ENCODE measurements around the gene MTG1.

Gene MTG1

DNA sequence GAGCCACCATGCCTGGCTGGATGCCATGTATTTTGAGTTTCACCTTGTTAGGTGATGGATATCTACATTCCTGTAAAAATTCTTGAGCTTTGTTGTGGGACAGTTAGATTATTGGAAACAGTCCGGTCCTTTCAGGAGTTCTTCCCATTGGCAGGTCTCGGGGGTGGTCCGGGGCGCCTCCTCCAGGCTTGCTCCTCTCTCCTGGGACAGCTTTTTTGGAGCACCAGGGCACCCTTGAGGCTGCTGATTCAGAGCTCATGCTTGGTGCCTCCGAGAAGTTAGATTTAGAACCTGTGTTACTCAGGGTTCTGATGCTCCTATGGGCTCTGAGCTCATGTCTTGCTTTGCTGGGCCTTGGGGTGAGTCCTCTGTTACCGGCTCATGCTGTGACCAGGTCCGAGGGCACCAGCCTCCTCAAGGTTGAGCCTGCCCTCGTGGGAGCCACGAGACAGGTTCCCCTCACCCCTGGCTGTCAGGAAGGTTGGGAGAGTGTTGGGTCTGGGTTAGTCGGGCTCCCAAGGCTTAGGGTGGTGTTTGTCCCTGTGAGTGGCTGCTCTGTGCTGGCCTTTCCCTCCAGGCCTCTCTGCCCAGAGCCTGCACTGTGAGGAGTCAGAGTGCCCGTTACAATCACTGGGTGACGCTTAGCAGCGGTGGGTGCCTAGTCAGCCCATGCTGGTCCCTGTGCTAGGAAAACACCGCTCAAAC is 24.5 kb downstream of the MTG1 start:
- no peak overlapping the region for H3K27ac ChIP-seq
- ChIA-PET CTCF (interaction anchor here (1.9 kb wide), 1 partner anchor 89 kb away, joined by 8 read pairs; no protein-coding TSS in a partner anchor), POLR2A (ENCODE audit: low non-redundant PET) (no interaction called here)
- DNase-seq (ENCODE audit: low spot score) = no peak
- TF ChIP-seq, protein P1, sequence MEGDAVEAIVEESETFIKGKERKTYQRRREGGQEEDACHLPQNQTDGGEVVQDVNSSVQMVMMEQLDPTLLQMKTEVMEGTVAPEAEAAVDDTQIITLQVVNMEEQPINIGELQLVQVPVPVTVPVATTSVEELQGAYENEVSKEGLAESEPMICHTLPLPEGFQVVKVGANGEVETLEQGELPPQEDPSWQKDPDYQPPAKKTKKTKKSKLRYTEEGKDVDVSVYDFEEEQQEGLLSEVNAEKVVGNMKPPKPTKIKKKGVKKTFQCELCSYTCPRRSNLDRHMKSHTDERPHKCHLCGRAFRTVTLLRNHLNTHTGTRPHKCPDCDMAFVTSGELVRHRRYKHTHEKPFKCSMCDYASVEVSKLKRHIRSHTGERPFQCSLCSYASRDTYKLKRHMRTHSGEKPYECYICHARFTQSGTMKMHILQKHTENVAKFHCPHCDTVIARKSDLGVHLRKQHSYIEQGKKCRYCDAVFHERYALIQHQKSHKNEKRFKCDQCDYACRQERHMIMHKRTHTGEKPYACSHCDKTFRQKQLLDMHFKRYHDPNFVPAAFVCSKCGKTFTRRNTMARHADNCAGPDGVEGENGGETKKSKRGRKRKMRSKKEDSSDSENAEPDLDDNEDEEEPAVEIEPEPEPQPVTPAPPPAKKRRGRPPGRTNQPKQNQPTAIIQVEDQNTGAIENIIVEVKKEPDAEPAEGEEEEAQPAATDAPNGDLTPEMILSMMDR (conservative IDR thresholded peaks at IDR 0.05; ENCODE audit: low read depth) = no peak

DNA sequence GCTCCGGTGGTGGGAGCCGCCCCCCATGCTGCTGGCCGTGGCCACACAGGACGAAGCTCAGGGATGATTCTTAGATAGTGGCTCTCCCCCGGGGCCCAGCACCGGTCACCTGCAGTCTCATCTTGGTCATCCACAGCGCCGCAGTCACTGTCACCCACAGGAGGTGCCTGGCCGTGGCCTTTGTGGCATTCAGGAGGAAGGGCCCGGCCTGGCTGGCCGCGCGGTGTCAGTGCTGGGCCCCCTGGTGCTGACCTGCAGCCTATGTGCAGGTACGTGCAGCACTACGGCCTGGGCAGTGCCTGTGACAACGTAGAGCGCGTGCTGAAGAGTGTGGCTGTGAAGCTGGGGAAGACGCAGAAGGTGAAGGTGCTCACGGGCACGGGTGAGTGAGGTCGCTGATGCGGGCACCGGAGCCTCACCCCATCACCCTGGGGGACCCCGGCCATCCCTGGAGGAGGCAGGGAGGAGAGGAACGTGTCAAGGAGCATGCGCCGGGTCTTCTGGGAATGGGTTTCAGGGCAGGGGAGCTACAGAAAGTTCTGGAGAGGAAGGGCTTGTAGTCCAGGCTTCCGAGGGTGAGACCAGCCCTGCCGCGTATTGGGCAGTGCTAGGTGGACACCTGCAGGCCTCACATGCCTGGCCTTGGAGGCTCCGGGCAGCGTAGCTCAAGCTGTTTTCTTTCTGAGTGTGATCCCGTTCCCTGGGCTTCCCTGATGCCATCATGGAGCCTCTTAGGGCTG is 25.4 kb downstream of the MTG1 start:
- TF ChIP-seq, protein P1 (conservative IDR thresholded peaks at IDR 0.05; ENCODE audit: low read depth) = no peak

DNA sequence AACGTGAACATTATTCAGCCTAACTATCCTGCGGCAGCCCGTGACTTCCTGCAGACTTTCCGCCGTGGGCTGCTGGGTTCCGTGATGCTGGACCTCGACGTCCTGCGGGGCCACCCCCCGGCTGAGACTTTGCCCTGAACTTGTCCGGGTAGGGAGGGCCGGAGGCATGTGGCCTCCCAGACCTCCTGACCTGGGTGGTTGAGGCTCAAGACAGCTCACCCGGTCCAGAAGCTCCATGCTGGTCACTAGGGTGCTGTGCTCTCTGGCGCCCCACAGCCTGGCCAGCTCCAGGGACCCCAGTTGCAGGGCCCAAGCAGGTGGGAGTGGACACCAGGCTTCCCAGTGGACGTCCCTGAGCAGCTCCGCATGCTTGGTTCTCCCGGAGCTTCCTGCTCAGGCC is 26.1 kb downstream of the MTG1 start:
- TF ChIP-seq, protein P1 (conservative IDR thresholded peaks at IDR 0.05; ENCODE audit: low read depth) = no peak
- CTCF ChIA-PET = interaction anchor here (0.6 to 1.9 kb wide), 2 partner anchors 90 to 183 kb away, joined by 3 to 8 read pairs; no protein-coding TSS in a partner anchor
- no peak for DNase-seq (ENCODE audit: low spot score)
- 0 out of 2 replicates have a peak overlapping the region, but pooled peaks have one; percentile 4 for H3K27ac ChIP-seq
- POLR2A ChIA-PET (ENCODE audit: low non-redundant PET) = no interaction called here

More for the DNA sequence above, 25.4 kb downstream of the MTG1 start:
- ChIA-PET CTCF (interaction anchor here (1.9 kb wide), 1 partner anchor 90 kb away, joined by 8 read pairs; no protein-coding TSS in a partner anchor), POLR2A (ENCODE audit: low non-redundant PET) (no interaction called here)
- H3K27ac ChIP-seq = 0 out of 2 replicates have a peak overlapping the region, but pooled peaks have one; percentile 4
- no peak for DNase-seq (ENCODE audit: low spot score)

DNA sequence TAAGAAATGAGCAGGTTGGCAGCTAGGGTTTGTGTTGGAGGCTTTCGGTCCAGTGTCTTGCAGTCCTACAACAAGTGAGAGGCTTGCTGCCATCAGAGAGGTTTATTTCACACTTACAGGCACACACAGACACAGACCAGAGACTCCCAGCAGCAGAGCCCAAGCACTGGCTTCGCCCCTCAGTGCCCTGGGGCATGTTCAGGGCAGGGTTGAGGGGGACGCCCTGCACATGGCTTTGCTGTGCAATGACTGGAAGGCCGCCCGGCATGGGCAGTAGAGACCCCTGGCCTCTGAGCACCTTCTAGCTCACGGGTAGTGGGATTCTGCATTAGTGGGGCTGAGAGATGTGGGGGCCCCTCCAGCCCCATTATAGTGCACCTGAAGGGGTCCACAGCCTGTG is 26.6 kb downstream of the MTG1 start:
- ChIA-PET CTCF (interaction anchor here (0.6 kb wide), 1 partner anchor 184 kb away, joined by 3 read pairs; no protein-coding TSS in a partner anchor), POLR2A (ENCODE audit: low non-redundant PET) (no interaction called here)
- TF ChIP-seq, protein P1 (conservative IDR thresholded peaks at IDR 0.05; ENCODE audit: low read depth) = no peak
- no peak overlapping the region for H3K27ac ChIP-seq
- no peak for DNase-seq (ENCODE audit: low spot score)

DNA sequence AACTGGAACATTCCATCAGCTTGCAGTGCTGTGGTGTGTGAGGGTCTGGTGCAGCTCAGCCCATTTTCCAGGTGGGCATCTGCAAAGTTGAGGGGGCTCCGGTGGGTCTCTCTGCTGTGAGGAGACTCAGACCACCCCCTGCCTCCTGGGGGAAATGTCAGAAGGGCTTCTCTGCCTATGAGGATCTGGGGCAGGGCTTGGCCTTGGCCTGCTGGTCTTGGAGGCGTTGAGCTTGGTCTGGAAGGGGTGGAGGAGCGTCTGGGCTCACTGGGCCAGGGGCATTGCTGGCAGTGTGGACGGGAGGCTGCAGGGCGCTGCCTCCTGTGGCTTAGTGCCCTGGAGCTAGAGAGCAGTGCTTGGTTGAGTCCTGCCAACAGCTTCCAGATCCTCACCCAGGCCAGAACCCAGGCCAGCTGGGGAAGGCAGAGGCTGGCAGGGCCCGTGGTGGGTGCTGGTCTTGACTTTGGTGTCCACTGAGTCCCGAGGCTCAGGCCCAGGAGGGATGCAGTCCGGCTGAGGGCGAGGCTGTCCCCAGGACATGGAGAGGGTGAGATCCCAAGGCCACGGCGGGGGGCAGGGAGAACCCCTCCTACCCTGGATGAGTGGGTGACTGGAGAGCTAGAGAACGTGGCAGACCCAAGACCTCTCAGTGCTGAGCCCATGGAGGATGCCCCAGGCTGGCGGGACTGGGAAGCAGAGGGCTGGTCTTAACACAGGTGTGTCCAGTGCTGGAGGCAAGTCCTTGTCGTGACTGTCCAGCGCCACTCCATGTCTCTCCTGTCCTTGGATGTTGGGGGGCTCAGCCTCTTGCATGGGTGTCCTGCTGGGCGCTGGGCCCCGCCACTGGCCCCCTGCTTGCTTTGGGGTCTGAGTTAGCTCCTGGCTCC is 27.6 kb downstream of the MTG1 start:
- no peak for DNase-seq (ENCODE audit: low spot score)
- TF ChIP-seq, protein P1 (conservative IDR thresholded peaks at IDR 0.05; ENCODE audit: low read depth) = no peak
- H3K27ac ChIP-seq = no peak overlapping the region
- ChIA-PET POLR2A (ENCODE audit: low non-redundant PET) (interaction anchor here (0.6 kb wide), 1 partner anchor 157 kb away, joined by 3 read pairs; no protein-coding TSS in a partner anchor), CTCF (interaction anchor here (0.6 to 1.3 kb wide), 4 partner anchors 17 to 136 kb away, joined by 3 to 4 read pairs (median 4); no protein-coding TSS in a partner anchor)

All from RWPE1 (cell line).